ENCODE data around the gene NCOA1. TPM values are rescaled to one million over a fixed set of nuclear protein-coding genes. Genes with fewer than 3 reads are reported as not detected.

Gene NCOA1
- total RNA-seq, 4 donors from 2014 or later, result 42.3 to 66.9 (median 47.4) TPM

DNA sequence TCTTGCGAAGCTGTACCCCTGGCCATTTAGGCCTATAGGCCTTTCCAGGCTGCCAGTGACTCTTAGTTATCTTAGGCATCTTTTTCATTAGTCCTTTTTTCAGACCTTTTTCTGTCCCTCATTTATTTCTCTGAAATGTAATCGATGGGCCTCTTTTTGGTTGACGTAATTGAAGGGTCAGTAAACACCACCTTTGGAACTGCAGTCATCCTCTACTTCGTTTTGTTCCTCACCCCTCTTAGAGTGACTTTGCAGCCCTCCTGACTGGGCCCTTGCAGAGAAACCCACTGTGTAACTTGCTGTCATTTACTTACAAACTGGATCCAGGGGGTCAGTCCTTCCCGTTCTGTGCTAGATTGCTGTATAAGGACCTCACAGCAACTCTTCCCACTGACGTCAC is 325.4 kb downstream of the NCOA1 start:
- H3K36me3 ChIP-seq, result peaks cover 0 to 46% of the 10 kb centered on the region in 2 donors
- no peak overlapping the region for H3K4me3 ChIP-seq
- H3K27ac ChIP-seq, result no peak overlapping the region
- no peaks in the 10 kb centered on the region for H3K27me3 ChIP-seq
- ATAC-seq, result no peak
- 83 to 90% methylated on average over 2 to 6 of the region's 6 CpGs for WGBS, 2 donors (ENCODE audit: low coverage in 1 of 2)
- H3K4me1 ChIP-seq, result no peaks in the 10 kb centered on the region
- H3K9me3 ChIP-seq, result no peaks in the 10 kb centered on the region
- TF ChIP-seq EP300 (IDR thresholded peaks at IDR 0.05), result no peak
- TF ChIP-seq, protein P1, sequence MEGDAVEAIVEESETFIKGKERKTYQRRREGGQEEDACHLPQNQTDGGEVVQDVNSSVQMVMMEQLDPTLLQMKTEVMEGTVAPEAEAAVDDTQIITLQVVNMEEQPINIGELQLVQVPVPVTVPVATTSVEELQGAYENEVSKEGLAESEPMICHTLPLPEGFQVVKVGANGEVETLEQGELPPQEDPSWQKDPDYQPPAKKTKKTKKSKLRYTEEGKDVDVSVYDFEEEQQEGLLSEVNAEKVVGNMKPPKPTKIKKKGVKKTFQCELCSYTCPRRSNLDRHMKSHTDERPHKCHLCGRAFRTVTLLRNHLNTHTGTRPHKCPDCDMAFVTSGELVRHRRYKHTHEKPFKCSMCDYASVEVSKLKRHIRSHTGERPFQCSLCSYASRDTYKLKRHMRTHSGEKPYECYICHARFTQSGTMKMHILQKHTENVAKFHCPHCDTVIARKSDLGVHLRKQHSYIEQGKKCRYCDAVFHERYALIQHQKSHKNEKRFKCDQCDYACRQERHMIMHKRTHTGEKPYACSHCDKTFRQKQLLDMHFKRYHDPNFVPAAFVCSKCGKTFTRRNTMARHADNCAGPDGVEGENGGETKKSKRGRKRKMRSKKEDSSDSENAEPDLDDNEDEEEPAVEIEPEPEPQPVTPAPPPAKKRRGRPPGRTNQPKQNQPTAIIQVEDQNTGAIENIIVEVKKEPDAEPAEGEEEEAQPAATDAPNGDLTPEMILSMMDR (IDR thresholded peaks at IDR 0.05), result no peak
- no peak for TF ChIP-seq POLR2AphosphoS5 (IDR thresholded peaks at IDR 0.05)
- no peak for TF ChIP-seq POLR2A (IDR thresholded peaks at IDR 0.05)

DNA sequence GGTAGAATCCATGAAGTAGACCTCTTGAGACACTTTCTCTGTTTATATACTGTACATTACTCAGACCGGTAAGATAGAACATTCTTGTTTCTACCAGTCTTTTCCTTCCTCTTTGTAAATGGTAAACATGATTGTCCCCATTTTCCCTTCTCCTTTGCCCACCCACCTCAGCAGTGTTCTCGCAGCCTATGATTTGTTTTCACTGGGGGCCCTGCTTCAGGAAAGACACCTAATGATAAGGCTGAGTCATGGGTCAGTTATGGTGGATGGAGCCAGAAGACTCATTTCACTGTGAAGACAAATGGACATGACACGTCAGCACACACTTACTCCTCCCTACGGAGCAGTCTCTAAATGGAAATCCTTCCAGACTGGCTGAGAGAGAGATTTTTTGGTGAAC is 325.8 kb downstream of the NCOA1 start:
- peak; percentile 69 for ATAC-seq
- H3K9me3 ChIP-seq, result no peaks in the 10 kb centered on the region
- 19 to 20% methylated on average over 1 to 4 of the region's 4 CpGs for WGBS, 2 donors (ENCODE audit: low coverage in 1 of 2)

DNA sequence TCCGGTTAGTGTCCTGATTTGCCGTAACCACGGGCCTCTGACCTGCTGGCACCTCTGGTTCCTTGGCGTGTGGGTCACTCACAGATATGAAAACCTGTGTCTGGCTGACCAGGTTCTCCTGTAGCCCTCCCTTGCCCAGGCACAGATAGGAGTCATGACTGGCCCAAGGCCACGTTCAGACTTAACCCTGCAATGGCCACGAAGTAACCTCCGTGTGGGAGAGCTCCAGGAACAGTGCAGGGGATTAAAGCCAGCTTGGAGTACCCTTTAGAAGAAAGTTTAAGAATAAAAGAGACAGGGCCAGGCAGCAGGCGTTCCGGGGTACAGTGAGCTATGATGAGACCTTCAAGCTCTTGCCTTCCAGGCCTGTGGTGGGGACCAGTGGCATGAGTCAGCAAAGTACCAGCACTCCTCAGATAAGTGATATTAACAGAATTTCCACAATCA is 327.7 kb downstream of the NCOA1 start:
- H3K27ac ChIP-seq, result no peak overlapping the region
- no peak for ATAC-seq
- TF ChIP-seq EP300 (IDR thresholded peaks at IDR 0.05) (no peak), POLR2AphosphoS5 (IDR thresholded peaks at IDR 0.05) (no peak), POLR2A (IDR thresholded peaks at IDR 0.05) (no peak)
- TF ChIP-seq, protein P1 (IDR thresholded peaks at IDR 0.05), result no peak
- no peaks in the 10 kb centered on the region for H3K27me3 ChIP-seq
- no peak overlapping the region for H3K4me3 ChIP-seq
- H3K36me3 ChIP-seq, result peaks cover 0 to 67% of the 10 kb centered on the region in 2 donors
- 67% methylated on average over 6 of the region's 9 CpGs; no CpG with 5 or more reads in 1 of the 2 donors for WGBS, 2 donors (ENCODE audit: low coverage in 1 of 2)
- no peaks in the 10 kb centered on the region for H3K4me1 ChIP-seq
- H3K9me3 ChIP-seq, result no peaks in the 10 kb centered on the region

More for the DNA sequence above, 325.8 kb downstream of the NCOA1 start:
- Histone ChIP-seq H3K27me3 (no peaks in the 10 kb centered on the region), H3K4me1 (no peaks in the 10 kb centered on the region), H3K27ac (no peak overlapping the region), H3K36me3 (peaks cover 0 to 51% of the 10 kb centered on the region in 2 donors), H3K4me3 (no peak overlapping the region)
- no peak for TF ChIP-seq POLR2A (IDR thresholded peaks at IDR 0.05)
- no peak for TF ChIP-seq POLR2AphosphoS5 (IDR thresholded peaks at IDR 0.05)
- TF ChIP-seq, protein P1 (IDR thresholded peaks at IDR 0.05), result no peak
- TF ChIP-seq EP300 (IDR thresholded peaks at IDR 0.05), result no peak

DNA sequence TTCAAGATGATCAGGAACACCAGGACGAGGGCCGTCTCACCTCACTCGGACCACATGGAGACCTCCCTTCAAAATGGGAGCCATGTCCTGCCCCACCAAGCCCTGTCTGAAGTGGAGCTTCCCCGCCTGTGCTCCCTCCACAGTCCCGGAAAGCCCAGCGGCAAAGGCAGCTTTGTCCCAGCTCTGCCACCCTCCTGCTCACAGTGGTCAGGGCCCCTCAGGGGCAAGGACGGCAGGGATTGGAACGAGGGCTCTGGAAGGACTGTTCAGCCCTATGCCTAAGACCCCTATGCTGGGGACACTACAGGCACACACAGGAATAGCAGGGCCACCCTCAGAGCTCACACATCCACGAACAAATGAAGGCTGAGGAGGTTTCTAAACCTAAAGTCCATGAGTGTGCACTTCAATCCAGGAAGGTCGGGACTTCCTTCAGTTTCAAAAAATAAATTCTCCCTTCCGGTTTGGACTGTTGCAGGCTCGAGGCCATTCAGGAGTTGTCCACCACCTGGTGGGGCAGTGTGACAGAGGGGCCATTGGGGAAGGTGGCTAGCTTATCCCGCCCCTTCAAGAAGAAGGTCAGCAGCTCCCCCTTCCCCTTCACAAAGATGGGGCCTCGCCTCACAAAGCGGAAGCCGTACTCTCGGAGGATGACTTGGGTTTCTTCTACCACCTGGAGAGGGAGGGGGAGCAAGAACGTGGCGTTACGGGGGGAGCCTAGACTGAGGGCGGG is 328.6 kb downstream of the NCOA1 start:
- Histone ChIP-seq H3K4me3 (no peak overlapping the region), H3K36me3 (peaks cover 0 to 73% of the 10 kb centered on the region in 2 donors), H3K4me1 (no peaks in the 10 kb centered on the region), H3K27ac (no peak overlapping the region), H3K27me3 (no peaks in the 10 kb centered on the region), H3K9me3 (no peaks in the 10 kb centered on the region)
- TF ChIP-seq POLR2AphosphoS5 (IDR thresholded peaks at IDR 0.05), result no peak
- TF ChIP-seq EP300 (IDR thresholded peaks at IDR 0.05), result no peak
- TF ChIP-seq, protein P1 (IDR thresholded peaks at IDR 0.05), result no peak
- no peak for TF ChIP-seq POLR2A (IDR thresholded peaks at IDR 0.05)
- WGBS, 2 donors (ENCODE audit: low coverage in 1 of 2), result 72 to 75% methylated on average over 3 to 5 of the region's 21 CpGs
- no peak for ATAC-seq

DNA sequence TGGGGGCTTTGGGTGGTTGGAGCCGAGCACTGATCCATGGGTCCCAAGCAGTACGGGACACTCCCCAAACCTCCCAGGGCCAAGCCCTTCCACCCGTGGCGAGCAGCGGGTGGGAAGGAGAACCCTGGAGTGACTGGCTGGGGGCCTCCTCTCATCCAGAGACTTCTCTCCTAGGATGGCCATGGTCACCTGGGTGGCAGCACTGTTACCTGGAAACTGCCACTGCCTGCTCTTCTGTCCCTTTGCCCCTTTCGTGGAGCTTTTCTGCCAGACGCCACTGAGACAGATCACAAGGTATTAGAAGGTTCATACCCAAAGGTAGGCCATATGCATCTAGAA is 329.1 kb downstream of the NCOA1 start:
- H3K4me3 ChIP-seq, result no peak overlapping the region
- 50 to 100% methylated on average over 1 to 2 of the region's 7 CpGs for WGBS, 2 donors (ENCODE audit: low coverage in 1 of 2)
- H3K27me3 ChIP-seq, result no peaks in the 10 kb centered on the region
- H3K9me3 ChIP-seq, result no peaks in the 10 kb centered on the region
- TF ChIP-seq POLR2A (IDR thresholded peaks at IDR 0.05), result no peak
- no peak for TF ChIP-seq EP300 (IDR thresholded peaks at IDR 0.05)
- TF ChIP-seq POLR2AphosphoS5 (IDR thresholded peaks at IDR 0.05), result no peak
- TF ChIP-seq, protein P1 (IDR thresholded peaks at IDR 0.05), result no peak
- H3K27ac ChIP-seq, result no peak overlapping the region
- peaks cover 0 to 73% of the 10 kb centered on the region in 2 donors for H3K36me3 ChIP-seq
- no peaks in the 10 kb centered on the region for H3K4me1 ChIP-seq
- no peak for ATAC-seq

Measured in gastroesophageal sphincter (tissue), 4 donors.